Muscle of leg (tissue), 11 donors: ENCODE data around the gene LDLRAD4. TPM values are rescaled to one million over a fixed set of nuclear protein-coding genes. Genes with fewer than 3 reads are reported as not detected.
"Not testable (repeated sequence)": the region's sequence is repeated elsewhere in the genome, so short reads cannot be mapped to it uniquely, and the experiment has no call there.

Experiments used
- DNase-seq: peaks from one replicate; pipeline ENCODE4 v3.0.0; 2013
- H3K27ac ChIP-seq: one replicate; pipeline ENCODE4 v1.5.1; 2013; ENCODE audit warnings: mild to moderate bottlenecking, low read length, control low read depth
- H3K27me3 ChIP-seq: one replicate; pipeline ENCODE4 v1.6.1; 2013; ENCODE audit warnings: low read length; ENCODE audit not compliant: control insufficient read depth, insufficient read depth
- H3K36me3 ChIP-seq: one replicate; pipeline ENCODE4 v1.6.1; 2013; ENCODE audit warnings: low read length; ENCODE audit not compliant: control insufficient read depth, insufficient read depth
- H3K4me1 ChIP-seq: one replicate; pipeline ENCODE4 v1.6.1; 2013; ENCODE audit warnings: low read length; ENCODE audit not compliant: control insufficient read depth, insufficient read depth
- H3K4me3 ChIP-seq: one replicate; pipeline ENCODE4 v1.5.1; 2013; ENCODE audit warnings: low read length, control low read depth
- H3K9me3 ChIP-seq: replicated peaks from 2 replicates; pipeline ENCODE4 v1.6.1; 2013; ENCODE audit warnings: low read depth, low read length; ENCODE audit not compliant: control insufficient read depth
- WGBS: methylation state at CpG from one replicate; pipeline ENCODE4 v1.1.5; 2013; ENCODE audit warnings: missing lambda C conversion rate; ENCODE audit not compliant: insufficient coverage; 5-methylcytosine and 5-hydroxymethylcytosine counted together
- polyA plus RNA-seq, 8 donors: library from polyadenylated mRNA; unstranded; fragments of 120-200 nt; gene quantifications; one replicate each; pipeline versions ENCODE4 v1.2.1 to v1.2.3, GENCODE V29; 2013; ENCODE audit warnings: inconsistent platforms in 1 of 8, low replicate concordance in 1 of 8; ENCODE audit not compliant: insufficient read length in 8 of 8, insufficient read depth in 1 of 8
- total RNA-seq: library from RNA; stranded (reverse); fragments of 120-200 nt; gene quantifications from one replicate; pipeline ENCODE4 v1.2.4, GENCODE V29; 2013

The LDLRAD4 gene
- total and polyA plus RNA-seq, 9 donors = 9.0 to 20.8 (median 14.4) TPM

DNA sequence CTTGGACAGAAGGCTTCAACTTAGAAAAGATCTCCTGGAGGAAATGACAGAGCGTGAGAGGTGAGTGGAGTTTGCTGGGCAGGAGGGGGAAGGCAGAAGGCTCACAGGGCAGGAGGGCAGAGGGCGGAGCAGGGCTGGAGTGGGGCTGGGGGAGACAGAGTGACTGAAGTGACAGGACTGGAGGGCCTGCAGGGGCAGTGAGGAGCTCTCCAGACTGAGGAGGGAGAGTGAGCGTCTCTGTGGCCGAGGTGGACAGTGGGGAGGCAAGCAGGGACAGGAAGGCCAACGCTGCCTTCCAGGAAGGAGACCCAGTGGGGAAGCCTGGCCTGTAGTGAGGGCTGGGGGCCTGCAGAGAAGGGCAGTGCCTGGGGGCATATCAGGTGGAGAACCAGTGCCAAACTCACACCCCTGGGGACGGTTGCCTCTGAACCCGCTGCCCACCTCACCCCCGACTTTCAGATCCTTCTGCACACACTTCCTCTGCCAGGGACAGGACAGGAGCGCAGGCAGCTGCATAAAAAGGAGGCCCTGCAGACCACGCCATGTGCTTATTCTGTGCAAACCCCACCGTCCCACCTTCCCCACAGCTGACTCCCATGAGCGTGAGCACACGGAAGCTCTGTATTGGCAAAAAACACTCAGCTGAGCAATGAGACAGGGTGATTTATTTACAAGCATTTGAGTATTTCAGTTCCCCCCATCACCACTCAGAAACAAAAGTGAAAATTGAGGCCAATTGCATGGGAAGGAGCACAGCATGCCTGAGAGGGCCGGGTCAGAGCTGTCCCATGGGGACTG is 263.5 kb downstream of the LDLRAD4 start:
- Histone ChIP-seq H3K36me3 (no peaks in the 10 kb centered on the region), H3K4me3 (no peak overlapping the region), H3K27ac (no peak overlapping the region), H3K4me1 (peaks cover 4% of the 10 kb centered on the region), H3K27me3 (no peaks in the 10 kb centered on the region), H3K9me3 (no peaks in the 10 kb centered on the region)
- 87% methylated on average over 10 of the region's 14 CpGs for WGBS
- no peak for DNase-seq

DNA sequence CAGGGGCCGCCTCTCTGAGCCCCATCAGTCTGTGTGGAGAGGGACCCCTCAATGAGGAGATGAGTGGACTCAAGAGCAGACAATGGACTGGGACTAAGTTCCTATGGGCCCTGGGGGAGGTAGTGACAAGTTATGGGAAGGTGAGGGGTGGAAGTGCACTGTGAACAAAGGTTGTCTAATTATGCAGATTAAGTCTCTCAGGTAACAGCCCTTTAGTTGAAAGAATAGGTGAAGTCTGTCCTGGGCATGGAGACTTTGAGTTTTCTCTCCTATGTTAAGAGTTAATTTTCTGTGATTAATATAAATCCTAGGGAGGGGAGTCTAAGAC is 264.0 kb downstream of the LDLRAD4 start:
- Histone ChIP-seq H3K36me3 (no peaks in the 10 kb centered on the region), H3K27me3 (no peaks in the 10 kb centered on the region), H3K27ac (no peak overlapping the region), H3K4me1 (no peaks in the 10 kb centered on the region), H3K9me3 (no peaks in the 10 kb centered on the region), H3K4me3 (no peak overlapping the region)
- DNase-seq = no peak
- WGBS = 69% methylated on average over 1 of the region's 1 CpG

DNA sequence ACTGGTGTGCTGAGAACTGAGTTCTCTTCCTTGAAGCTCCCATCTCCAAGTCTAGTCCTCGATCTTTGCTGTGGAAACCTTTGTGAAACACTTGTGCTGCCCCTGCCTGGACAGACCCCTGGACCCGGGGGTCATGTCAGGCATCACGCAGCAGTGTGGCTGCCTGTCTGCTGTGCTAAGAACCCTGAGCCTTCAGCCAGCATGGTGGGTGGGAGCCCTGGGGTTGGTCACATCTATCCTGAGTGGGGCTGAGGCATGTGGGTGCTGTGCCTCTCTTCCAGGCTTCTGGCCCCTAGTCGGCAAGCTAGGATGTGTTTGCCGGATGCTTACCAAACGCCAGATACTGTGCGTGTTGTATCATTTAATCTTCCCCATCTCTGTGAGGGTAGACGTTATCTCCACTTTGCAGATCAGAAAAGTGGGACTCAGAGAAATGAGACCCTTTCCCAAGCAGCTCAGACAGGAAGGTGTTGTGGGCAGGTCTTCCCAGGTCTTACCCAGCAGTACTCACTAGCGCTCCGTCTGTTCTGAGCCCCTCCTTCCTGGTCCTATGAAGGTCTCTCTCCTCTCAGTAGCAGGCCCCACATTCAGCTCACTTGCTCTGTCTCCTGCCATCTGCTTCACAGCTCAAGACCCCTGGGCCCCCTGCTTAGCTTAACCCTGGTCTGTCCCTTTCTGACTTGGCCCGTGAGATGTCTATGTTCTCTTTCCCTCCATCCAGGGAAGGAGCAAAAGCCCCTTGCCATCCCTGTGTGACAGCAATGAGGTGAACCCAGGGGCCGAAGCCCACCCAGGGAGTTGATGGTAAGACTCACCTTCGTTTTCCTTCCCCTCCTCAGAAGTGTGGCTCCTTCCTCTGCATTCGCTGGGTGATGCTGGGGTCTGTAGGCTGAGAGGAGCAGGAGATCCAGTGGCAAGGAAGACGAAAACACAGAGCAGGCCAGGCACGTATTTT is 265.0 kb downstream of the LDLRAD4 start:
- no peak for DNase-seq
- H3K36me3 ChIP-seq = no peaks in the 10 kb centered on the region
- WGBS = 77% methylated on average over 11 of the region's 16 CpGs
- H3K27ac ChIP-seq = no peak overlapping the region
- H3K9me3 ChIP-seq = no peaks in the 10 kb centered on the region
- H3K27me3 ChIP-seq = no peaks in the 10 kb centered on the region
- H3K4me1 ChIP-seq = no peaks in the 10 kb centered on the region
- H3K4me3 ChIP-seq = no peak overlapping the region

DNA sequence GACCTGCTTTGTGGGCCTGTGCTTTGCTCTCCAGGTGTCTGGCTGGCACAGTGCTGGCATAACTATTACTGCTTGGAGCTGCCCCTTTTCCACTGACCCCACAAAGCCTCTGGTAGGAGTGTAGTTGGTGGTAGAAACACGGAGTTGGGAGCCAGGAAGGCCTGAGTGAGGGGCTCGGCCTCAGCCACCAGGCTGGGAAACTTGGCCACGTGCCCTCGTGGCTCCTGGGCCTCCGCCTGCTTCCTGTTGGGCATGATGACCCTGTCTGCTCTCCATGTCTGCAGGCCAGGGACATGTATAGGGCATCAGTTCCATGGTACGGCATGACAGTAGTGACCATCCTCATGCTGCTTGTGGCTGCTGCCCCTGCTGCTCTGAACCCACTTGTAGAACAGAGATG is 266.6 kb downstream of the LDLRAD4 start:
- Histone ChIP-seq H3K27ac (no peak overlapping the region), H3K27me3 (no peaks in the 10 kb centered on the region), H3K9me3 (no peaks in the 10 kb centered on the region), H3K4me1 (no peaks in the 10 kb centered on the region), H3K36me3 (no peaks in the 10 kb centered on the region), H3K4me3 (no peak overlapping the region)
- DNase-seq = no peak
- WGBS = 81% methylated on average over 6 of the region's 6 CpGs

DNA sequence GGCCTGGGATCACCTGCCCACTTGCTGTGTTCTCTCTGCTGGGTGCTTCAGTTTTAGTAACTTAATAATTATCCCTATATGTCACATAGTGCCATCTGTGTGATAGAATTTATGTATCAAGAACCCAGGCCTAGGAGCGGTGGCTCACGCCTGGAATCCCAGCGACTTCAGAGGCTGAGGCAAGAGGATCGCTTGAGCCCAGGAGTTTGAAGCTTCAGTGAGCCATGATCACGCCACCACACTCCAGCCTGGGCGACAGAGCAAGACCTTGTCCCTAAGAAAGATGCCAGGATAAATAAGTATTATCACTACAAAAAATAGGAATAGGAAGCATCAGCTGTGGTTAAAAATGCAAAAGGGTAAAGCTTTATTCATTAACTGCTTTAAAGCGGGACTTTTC is 267.0 kb downstream of the LDLRAD4 start:
- H3K27ac ChIP-seq = no peak overlapping the region
- no peak overlapping the region for H3K4me3 ChIP-seq
- no peak for DNase-seq
- no peaks in the 10 kb centered on the region for H3K4me1 ChIP-seq
- no peaks in the 10 kb centered on the region for H3K36me3 ChIP-seq
- no peaks in the 10 kb centered on the region for H3K9me3 ChIP-seq
- no peaks in the 10 kb centered on the region for H3K27me3 ChIP-seq
- 97% methylated on average over 5 of the region's 7 CpGs for WGBS

DNA sequence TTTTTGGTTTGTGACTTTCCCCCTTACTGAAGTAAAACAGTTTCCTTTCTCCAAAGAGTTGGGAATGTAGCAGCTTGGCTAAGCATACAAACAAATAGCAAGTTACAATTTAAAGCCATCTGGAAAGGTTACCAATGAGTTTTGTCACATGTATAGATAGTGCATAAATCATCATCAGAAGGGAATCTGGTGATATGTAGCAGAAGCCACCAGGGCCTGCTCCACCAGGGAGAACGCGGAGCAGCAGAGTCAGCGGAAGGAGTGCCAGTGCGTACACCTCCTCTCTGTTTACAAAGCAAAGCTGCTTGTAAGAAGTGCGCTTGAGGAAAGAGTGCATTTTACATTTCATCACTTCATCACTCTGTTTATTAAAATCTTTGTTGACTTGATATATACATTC is 267.7 kb downstream of the LDLRAD4 start:
- Histone ChIP-seq H3K9me3 (no peaks in the 10 kb centered on the region), H3K27ac (no peak overlapping the region), H3K4me1 (no peaks in the 10 kb centered on the region), H3K4me3 (no peak overlapping the region), H3K27me3 (no peaks in the 10 kb centered on the region), H3K36me3 (no peaks in the 10 kb centered on the region)
- WGBS = no CpG with 5 or more reads among the region's 5 CpGs
- DNase-seq = no peak

DNA sequence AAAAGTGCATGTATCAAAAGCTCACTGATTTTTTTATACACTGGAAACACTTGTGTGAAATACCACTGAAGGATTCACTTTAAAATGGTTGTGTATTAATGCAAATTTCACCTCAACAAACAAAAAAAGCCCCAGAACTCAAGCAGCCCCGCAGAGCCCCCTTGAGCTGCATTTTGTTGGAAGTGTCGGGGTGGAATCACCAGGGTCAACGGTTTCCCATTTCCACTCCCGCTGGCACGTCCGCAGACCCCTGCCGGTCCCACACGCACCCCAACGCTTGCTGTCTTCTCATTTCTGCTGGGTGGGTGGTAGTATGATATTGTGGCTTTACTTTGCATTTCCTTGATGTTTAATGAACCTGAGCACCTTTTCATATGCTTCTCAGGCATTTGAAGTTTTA is 268.1 kb downstream of the LDLRAD4 start:
- Histone ChIP-seq H3K27me3 (no peaks in the 10 kb centered on the region), H3K4me3 (no peak overlapping the region), H3K9me3 (no peaks in the 10 kb centered on the region), H3K36me3 (no peaks in the 10 kb centered on the region), H3K27ac (no peak overlapping the region), H3K4me1 (no peaks in the 10 kb centered on the region)
- no peak for DNase-seq
- WGBS = 75% methylated on average over 4 of the region's 9 CpGs

DNA sequence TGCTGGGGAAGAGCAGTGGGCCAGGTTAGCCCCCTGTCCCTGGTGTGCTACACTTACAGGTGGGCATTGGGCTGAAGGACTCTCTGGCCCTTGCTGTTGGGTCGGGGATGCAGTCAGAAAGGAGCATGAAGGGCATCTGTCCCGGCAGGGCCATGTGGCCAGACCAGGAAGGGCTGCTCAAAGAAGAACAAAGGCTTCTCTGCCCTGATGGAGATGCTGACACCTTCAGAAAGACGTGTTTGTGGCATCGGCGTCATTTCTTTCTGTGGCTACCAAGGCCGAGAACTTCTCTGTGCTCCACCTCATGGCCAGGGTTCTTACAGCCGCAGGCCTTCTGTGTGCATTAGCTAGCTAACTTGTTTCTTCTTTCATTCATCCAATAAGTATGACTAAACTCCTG is 268.7 kb downstream of the LDLRAD4 start:
- Histone ChIP-seq H3K36me3 (no peaks in the 10 kb centered on the region), H3K9me3 (no peaks in the 10 kb centered on the region), H3K4me1 (no peaks in the 10 kb centered on the region), H3K27ac (no peak overlapping the region), H3K27me3 (no peaks in the 10 kb centered on the region), H3K4me3 (no peak overlapping the region)
- 89% methylated on average over 7 of the region's 7 CpGs for WGBS
- DNase-seq = no peak

DNA sequence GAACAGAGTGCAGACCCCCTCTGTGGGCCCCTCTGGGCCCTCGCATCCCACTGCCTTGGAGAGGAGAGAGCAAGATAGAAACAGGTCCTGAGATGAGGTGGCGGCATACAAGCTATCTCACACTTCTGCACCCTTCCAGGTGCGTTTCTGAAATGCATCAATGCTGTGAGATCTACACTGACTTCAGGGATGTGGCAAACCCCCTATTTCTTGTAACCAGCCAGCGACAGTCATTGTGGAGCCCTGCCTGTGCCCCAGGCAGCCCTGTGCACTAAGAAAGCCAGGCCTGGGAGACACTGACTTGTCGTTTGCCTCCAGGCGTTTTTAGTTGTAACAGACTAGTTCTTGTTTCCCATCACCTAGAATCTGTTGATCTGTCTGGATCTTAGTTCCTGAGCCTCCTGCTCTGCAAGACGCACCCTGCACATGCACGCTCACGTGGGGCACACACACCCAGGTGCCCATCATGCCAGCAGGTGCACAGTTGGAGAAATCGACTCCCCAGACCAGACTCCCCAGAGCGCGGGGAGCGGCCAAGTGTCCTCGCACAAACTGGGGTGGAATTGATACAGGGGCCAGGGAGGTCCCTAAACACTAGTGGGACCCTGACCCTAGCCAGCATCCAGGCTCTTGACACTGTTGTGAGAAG is 269.8 kb downstream of the LDLRAD4 start:
- Histone ChIP-seq H3K9me3 (no peaks in the 10 kb centered on the region), H3K27ac (no peak overlapping the region), H3K4me1 (no peaks in the 10 kb centered on the region), H3K4me3 (no peak overlapping the region), H3K27me3 (no peaks in the 10 kb centered on the region), H3K36me3 (no peaks in the 10 kb centered on the region)
- DNase-seq = no peak
- WGBS = 83% methylated on average over 10 of the region's 14 CpGs

DNA sequence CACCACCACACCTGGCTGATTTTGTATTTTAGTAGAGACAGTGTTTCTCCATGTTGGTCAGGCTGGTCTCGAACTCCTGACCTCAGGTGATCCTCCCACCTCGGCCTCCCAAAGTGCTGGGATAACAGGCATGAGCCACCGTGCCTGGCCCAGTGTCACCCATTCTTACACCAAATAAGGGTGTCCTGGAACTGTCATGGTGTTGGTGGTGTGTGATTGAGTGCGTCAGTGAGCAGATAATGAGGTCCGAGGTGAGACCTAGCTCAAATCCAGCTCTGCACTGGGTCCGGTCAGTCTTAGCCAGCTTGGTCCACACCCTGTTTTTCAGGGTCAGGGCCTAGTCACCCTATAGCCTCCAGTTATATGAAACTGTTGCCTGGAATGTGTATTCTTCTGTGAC is 270.7 kb downstream of the LDLRAD4 start:
- H3K36me3 ChIP-seq, DNase-seq, H3K9me3 ChIP-seq, H3K4me3 ChIP-seq, H3K4me1 ChIP-seq, H3K27me3 ChIP-seq, H3K27ac ChIP-seq: not testable (repeated sequence)
- 100% methylated on average over 2 of the region's 6 CpGs for WGBS
